K562 (cell line): Measurements from ENCODE around the gene AP1M2. TPM values are rescaled to one million over a fixed set of nuclear protein-coding genes. Genes with fewer than 3 reads are reported as not detected.
A peak's percentile ranks its signal among the peaks of the same experiment; 100 is the strongest.

Source experiments
- AFF1 ChIP-seq, 2 experiments: fragments of 450-650 bp; IDR thresholded peaks; 2 replicates each; pipeline ENCODE4 v1.6.1; 2018; ENCODE audit warnings: mild to moderate bottlenecking in 2 of 2, low read depth in 1 of 2; ENCODE audit not compliant: partially characterized antibody in 2 of 2
- ARID3B ChIP-seq: fragments of 250-450 bp; sonication (Bioruptor Pico); IDR thresholded peaks from 2 replicates; pipeline ENCODE4 v1.4.0; 2020; ENCODE audit warnings: borderline replicate concordance
- BRD9 ChIP-seq: fragments of 450-650 bp; IDR thresholded peaks from 2 replicates; pipeline ENCODE4 v1.6.1; 2018; ENCODE audit warnings: low read depth; ENCODE audit not compliant: partially characterized antibody
- FOSL1 ChIP-seq: fragments of 200-800 bp; sonication (Bioruptor generic); conservative IDR thresholded peaks from 2 replicates; pipeline ENCODE4 v1.6.1; 2016; ENCODE audit warnings: missing genetic modification characterization, missing compliant biosample characterization
- FOXM1 ChIP-seq, 2 experiments: fragments of 450-650 bp in 1 of 2; sonication (generic) in 1 of 2; formaldehyde crosslinking in 1 of 2; IDR thresholded peaks; 2 replicates each; pipeline versions ENCODE4 v1.6.1 to v1.9.0; 2017 to 2022; ENCODE audit warnings: low read depth in 2 of 2, mild to moderate bottlenecking in 2 of 2, missing genetic modification reagents in 1 of 2, moderate library complexity in 1 of 2
- NBN ChIP-seq: fragments of 450-650 bp; IDR thresholded peaks from 2 replicates; pipeline ENCODE4 v1.6.1; 2016; ENCODE audit warnings: low read depth, mild to moderate bottlenecking
- RB1 ChIP-seq: fragments of 450-650 bp; IDR thresholded peaks from 2 replicates; pipeline ENCODE4 v1.6.1; 2017; ENCODE audit warnings: low read depth, mild to moderate bottlenecking
- RCOR1 ChIP-seq, 2 experiments: IDR thresholded peaks; 2 replicates each; pipeline ENCODE4 v1.6.1; 2012; ENCODE audit warnings: low read depth in 2 of 2, low read length in 2 of 2, borderline replicate concordance in 1 of 2, improper control_type of control experiment in 1 of 2
- SIRT6 ChIP-seq: IDR thresholded peaks from one replicate; pipeline ENCODE4 v1.6.1; 2012; ENCODE audit warnings: low read depth, mild to moderate bottlenecking, control low read depth, inconsistent platforms, low read length, moderate library complexity
- SP1 ChIP-seq: sonication (generic); formaldehyde crosslinking; IDR thresholded peaks from 2 replicates; pipeline ENCODE4 v1.8.1; 2022; ENCODE audit warnings: mild to moderate bottlenecking, missing genetic modification reagents
- SRSF7 ChIP-seq: fragments of 200-400 bp; formaldehyde crosslinking; optimal IDR thresholded peaks from 2 replicates; pipeline ENCODE3; 2017; ENCODE audit warnings: mild to moderate bottlenecking, low read depth, low read length
- TRIM25 ChIP-seq: fragments of 450-650 bp; IDR thresholded peaks from 2 replicates; pipeline ENCODE4 v1.7.0; 2016; ENCODE audit warnings: borderline replicate concordance
- ZBTB11 ChIP-seq, 3 experiments: fragments of 200-800 bp in 1 of 3; fragments of 250-450 bp in 1 of 3; fragments of 450-650 bp in 1 of 3; sonication (Bioruptor Pico) in 1 of 3; sonication (Bioruptor generic) in 1 of 3; formaldehyde crosslinking in 1 of 3; IDR thresholded peaks; 2 replicates each; pipeline versions ENCODE4 v1.6.1 to v1.8.0; 2016 to 2022; ENCODE audit warnings: mild to moderate bottlenecking in 2 of 3, missing genetic modification characterization in 2 of 3, missing compliant biosample characterization in 1 of 3, moderate library complexity in 1 of 3
- ZNF134 ChIP-seq: fragments of 250-450 bp; sonication (Bioruptor Pico); conservative IDR thresholded peaks from 2 replicates; pipeline ENCODE4 v1.4.0; 2020
- ZNF384 ChIP-seq: IDR thresholded peaks from 2 replicates; pipeline ENCODE4 v1.6.1; 2012; ENCODE audit warnings: low read depth, low read length, improper control_type of control experiment
- polyA plus RNA-seq, 8 experiments: library from polyadenylated mRNA; depleted of rRNA in 4 of 8; stranded (reverse) in 5 of 8; unstranded in 3 of 8; fragments of >200 nt; fragmentation: Nextera tagmentation in 2 of 8; fragmentation: Illumina TruSeq in 1 of 8; extraction: Ambion mirVana in 2 of 8; extraction: Trizol in 1 of 8; gene quantifications; 2 replicates each; pipeline versions ENCODE4 v1.2.1 to v1.2.3, GENCODE V29; 2011 to 2014; ENCODE audit warnings: inconsistent platforms in 1 of 8, missing spikeins in 1 of 8
- total RNA-seq, 7 experiments: library from RNA; depleted of rRNA in 6 of 7; stranded (reverse); fragments of >200 nt in 6 of 7; fragmentation: Illumina TruSeq in 2 of 7; extraction: Trizol in 2 of 7; gene quantifications; 2 replicates each; pipeline versions ENCODE4 v1.2.1 to v1.2.3, GENCODE V29; 2011 to 2021; ENCODE audit warnings: low replicate concordance in 1 of 7

AP1M2 gene
- total and polyA plus RNA-seq, 9 of the 15 experiments (the other 6 are each of a cell fraction or from before 2014, with no cell fraction given): 0.33 to 1.4 (median 0.89) TPM; not detected in 1

- TF ChIP-seq AFF1 (IDR thresholded peaks at IDR 0.05; ENCODE audit: low read depth in 1 of 2, partially characterized antibody in 2 of 2): no peak
- 0 out of 2 replicates have a peak, but pooled peaks have one; percentile 3 for TF ChIP-seq ZNF384
- no peak for TF ChIP-seq FOSL1 (tag)
- TF ChIP-seq SRSF7: no peak
- no peak for TF ChIP-seq ZBTB11 (CRISPR knock-in tag; IDR thresholded peaks at IDR 0.05)
- TF ChIP-seq TRIM25: no peak
- TF ChIP-seq RB1: no peak
- TF ChIP-seq ARID3B (CRISPR knock-in tag): no peak
- peak; percentile 23; the same call in 1 of the 2 replicates for TF ChIP-seq SP1 (CRISPR knock-in tag)
- TF ChIP-seq ZNF134 (CRISPR knock-in tag): no peak
- 0 out of 2 replicates have a peak, but pooled peaks have one; percentile 33 for TF ChIP-seq NBN
- no peak for TF ChIP-seq SIRT6
- no peak for TF ChIP-seq BRD9
- 0 out of 2 replicates have a peak, but pooled peaks have one; percentile 7 for TF ChIP-seq FOXM1 (IDR thresholded peaks at IDR 0.05; ENCODE audit: low read depth)
- TF ChIP-seq FOXM1 (CRISPR knock-in tag; IDR thresholded peaks at IDR 0.05; ENCODE audit: low read depth): no peak
- TF ChIP-seq RCOR1 (IDR thresholded peaks at IDR 0.05; ENCODE audit: borderline replicate concordance in 1 of 2, low read depth in 2 of 2, low read length in 2 of 2): peak in 1 of 2 experiments; percentile 71; a peak in 3 of 4 replicates
Observed at GRCh38 chr19:10575011-10575716, 11.9 kb downstream of the AP1M2 start (continued).
